GM12865 (cell line): ENCODE data around the gene SLC25A21.

Experiments used
- DNase-seq: peaks from one replicate; pipeline ENCODE4 v3.0.0; 2010; ENCODE audit warnings: low read depth
- H3K4me3 ChIP-seq: 2 replicates; pipeline ENCODE4 v1.5.1; 2011; ENCODE audit warnings: mild to moderate bottlenecking, low read depth, low read length, control low read depth
- TF ChIP-seq, protein P1 (sequence below): IDR thresholded peaks from 2 replicates; pipeline ENCODE4 v1.5.1; 2011; ENCODE audit warnings: low read length, control low read depth, low read depth, inconsistent platforms; ENCODE audit not compliant: insufficient read depth; ENCODE audit errors: missing control alignments

The SLC25A21 gene

DNA sequence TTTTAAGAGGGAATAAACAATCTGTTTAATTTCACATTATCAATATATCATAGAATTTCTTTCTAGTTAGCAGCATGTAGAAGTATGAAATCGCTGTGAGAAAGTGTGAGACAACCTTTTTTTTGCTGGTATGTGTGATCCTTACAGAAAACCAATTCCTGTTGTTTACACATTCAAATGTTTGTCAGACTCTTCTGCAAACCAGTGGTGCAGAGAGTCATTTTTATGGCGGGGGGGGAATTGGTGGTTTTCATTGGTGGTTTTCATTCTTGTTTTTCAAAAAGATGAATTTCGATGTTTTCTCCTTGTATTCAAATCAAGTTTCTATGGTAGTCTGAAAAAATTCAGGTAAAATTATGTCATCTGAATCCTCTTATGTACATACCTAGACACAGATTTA, 57.8 kb downstream of the SLC25A21 start:
- DNase-seq: peak; percentile 0
- TF ChIP-seq, protein P1, sequence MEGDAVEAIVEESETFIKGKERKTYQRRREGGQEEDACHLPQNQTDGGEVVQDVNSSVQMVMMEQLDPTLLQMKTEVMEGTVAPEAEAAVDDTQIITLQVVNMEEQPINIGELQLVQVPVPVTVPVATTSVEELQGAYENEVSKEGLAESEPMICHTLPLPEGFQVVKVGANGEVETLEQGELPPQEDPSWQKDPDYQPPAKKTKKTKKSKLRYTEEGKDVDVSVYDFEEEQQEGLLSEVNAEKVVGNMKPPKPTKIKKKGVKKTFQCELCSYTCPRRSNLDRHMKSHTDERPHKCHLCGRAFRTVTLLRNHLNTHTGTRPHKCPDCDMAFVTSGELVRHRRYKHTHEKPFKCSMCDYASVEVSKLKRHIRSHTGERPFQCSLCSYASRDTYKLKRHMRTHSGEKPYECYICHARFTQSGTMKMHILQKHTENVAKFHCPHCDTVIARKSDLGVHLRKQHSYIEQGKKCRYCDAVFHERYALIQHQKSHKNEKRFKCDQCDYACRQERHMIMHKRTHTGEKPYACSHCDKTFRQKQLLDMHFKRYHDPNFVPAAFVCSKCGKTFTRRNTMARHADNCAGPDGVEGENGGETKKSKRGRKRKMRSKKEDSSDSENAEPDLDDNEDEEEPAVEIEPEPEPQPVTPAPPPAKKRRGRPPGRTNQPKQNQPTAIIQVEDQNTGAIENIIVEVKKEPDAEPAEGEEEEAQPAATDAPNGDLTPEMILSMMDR: no peak
- no peak overlapping the region for H3K4me3 ChIP-seq

DNA sequence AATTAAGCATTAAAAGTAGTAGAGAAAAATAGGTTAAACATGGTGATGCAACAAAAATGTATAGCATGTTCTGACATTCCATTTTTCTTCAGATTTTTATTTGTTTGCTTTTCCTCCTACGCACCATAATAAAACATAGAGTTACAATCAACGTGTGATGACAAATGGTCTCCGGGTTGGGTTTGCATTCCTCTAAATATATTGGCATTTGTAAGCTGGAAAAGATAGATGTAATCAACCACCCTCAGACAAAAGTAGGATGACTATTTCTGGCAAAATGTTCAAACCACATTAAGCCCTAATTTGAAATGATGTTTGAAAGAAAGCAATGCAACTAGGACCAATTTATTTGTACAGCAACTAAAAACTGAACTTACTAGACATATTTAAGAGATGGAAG, 58.4 kb downstream of the SLC25A21 start:
- DNase-seq: no peak
- TF ChIP-seq, protein P1: no peak
- no peak overlapping the region for H3K4me3 ChIP-seq

DNA sequence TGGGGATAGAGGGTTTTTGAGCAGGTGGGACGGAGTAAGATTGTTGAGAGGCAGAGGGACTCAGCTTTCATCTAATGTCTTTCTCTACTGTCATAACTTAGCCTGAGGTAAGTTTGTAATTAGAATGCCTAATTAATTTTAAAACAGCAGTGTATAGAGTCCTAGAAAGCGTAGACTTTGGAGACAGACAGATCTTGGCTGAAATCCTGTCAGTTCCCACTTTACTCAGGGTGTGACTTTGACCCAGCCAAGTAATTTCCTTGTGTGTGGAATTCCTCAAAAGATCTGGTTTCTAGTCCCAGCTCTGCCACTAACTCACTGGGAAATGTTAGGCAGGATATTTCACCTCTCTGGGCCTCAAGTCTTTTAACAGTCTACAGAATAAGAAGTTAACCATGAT, 74.3 kb downstream of the SLC25A21 start:
- no peak overlapping the region for H3K4me3 ChIP-seq
- TF ChIP-seq, protein P1: no peak
- no peak for DNase-seq

DNA sequence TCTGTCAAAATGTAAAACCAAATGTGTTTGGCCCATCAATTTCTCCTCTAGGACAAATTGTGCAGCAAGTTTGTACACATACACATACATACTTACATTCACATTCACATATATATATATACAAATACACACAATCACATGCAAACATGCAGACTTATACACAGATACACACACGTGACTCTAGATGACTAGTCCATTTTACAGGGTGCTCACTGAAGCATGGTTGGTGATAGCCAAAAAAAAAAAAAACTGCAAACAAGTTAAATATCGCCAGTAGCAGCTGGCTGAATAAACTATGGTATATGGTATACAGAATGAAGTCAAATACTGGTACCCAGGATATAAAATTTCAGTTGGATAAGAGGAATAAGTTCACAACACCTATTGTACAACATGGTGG, 77.9 kb downstream of the SLC25A21 start:
- DNase-seq: no peak
- H3K4me3 ChIP-seq: no peak overlapping the region
- TF ChIP-seq, protein P1: no peak

DNA sequence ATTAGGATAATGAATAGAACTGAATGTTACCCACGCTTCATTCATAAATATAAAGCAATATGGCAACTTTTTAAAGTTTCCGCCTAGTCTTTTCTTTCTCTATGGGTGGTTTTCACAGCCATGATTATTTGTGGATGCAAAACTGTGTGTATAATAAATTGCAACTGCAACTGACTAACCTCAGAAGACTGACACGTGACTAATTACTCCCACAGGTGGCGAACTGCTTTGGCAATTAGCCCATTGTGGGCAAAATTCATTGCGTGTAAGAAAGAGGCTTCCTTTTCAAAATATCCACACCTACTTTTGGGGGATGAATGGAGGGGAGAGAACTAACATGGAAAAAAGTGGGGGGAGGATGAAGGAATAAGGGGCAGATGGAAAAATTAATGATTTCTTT, 79.0 kb downstream of the SLC25A21 start:
- DNase-seq: no peak
- TF ChIP-seq, protein P1: no peak
- H3K4me3 ChIP-seq: no peak overlapping the region

DNA sequence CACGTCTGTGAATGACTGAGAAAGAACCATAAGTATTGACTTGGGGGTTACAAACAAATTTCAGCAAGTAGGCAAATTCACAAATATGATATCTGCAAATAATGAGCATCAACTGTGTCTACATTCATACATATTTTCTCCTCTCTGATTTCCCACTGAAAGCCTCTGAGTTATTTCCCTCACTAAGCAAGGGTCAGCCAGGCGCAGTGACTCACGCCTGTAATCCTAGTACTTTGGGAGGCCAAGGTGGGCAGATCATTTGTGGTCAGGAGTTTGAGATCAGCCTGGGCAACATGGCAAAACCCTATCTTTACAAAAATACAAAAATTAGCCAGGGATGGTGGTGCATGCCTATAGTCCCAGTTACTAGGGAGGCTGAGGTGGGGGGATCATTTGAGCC, 80.8 kb downstream of the SLC25A21 start:
- no peak overlapping the region for H3K4me3 ChIP-seq
- DNase-seq: no peak
- TF ChIP-seq, protein P1: no peak

DNA sequence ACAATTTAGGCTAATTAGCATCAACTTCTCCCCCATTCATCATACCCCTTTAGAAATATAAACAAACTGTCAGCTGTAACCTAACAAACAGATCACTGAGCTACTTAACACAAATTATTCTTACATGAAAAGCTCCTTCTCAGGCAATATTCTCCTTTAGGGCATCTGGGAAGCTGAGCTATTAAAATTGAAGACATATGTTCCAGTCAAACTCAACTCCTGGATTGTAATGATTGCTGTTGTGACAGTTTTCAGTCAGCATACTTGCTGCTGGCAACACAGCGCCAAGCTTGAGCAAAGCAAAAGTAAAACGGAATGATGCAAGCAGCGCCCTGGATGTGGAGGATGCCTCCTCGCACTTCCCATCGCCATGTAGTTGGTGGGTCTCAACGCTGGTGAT, 82.4 kb downstream of the SLC25A21 start:
- H3K4me3 ChIP-seq: no peak overlapping the region
- DNase-seq: no peak
- TF ChIP-seq, protein P1: no peak
